ENCODE data around the gene ZXDC. TPM values are rescaled to one million over a fixed set of nuclear protein-coding genes. Genes with fewer than 3 reads are reported as not detected.

The ZXDC gene
- total RNA-seq, 1 experiment from 2014 or later, result 28.3 TPM

DNA sequence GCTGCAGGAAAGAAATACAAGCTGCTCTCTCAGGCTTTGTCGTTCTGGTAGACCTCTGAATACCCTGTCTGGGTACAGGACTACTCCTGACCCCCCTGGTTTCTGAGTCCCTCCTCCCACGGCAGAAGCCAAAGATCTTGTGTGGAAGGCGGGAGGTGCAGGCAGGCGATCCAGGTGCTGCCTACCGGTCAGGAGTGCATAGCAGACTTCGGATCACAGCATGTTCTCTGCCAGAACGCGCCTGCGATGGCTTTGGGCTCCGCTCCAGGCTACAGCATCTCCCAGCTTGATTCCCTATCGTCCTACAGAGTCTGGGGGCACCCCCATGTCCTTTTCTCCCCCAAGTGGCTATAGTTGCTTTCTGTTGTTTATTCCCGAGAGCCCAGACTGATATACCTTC is 83.4 kb downstream of the ZXDC start:
- Histone ChIP-seq H4K5ac (ENCODE audit: insufficient read length, low read depth, low read length) (no peak overlapping the region), H3K4ac (ENCODE audit: low read depth, low read length) (no peak overlapping the region), H3K23me2 (ENCODE audit: insufficient read length, low read depth, low read length, poor library complexity, severe bottlenecking) (no peaks in the 10 kb centered on the region), H3K79me1 (ENCODE audit: insufficient read depth, low read depth, low read length, poor library complexity, severe bottlenecking) (no peaks in the 10 kb centered on the region), H3K14ac (ENCODE audit: insufficient read depth, low read length) (no peak overlapping the region), H3K4me1 (ENCODE audit: insufficient read depth, low read length) (no peaks in the 10 kb centered on the region), H2AK5ac (ENCODE audit: insufficient read length, low read length) (no peak overlapping the region), H2BK5ac (ENCODE audit: insufficient read length, low read length) (no peak overlapping the region), H3K27me3 (ENCODE audit: insufficient read depth, low read length) (peaks cover 16% of the 10 kb centered on the region; the same call in 1 of the 2 replicates), H2BK12ac (ENCODE audit: insufficient read length, low read depth, low read length) (no peak overlapping the region), H3K56ac (ENCODE audit: insufficient read length, low read depth, low read length) (no peak overlapping the region), H3K79me2 (ENCODE audit: insufficient read depth, low read length) (no peaks in the 10 kb centered on the region), H3K27ac (ENCODE audit: insufficient read length, low read depth, low read length) (no peak overlapping the region), H2AFZ (ENCODE audit: low read length) (no peak overlapping the region), H3T11ph (ENCODE audit: low read length) (no peak overlapping the region), H2BK120ac (ENCODE audit: low read depth, low read length, poor library complexity, severe bottlenecking) (no peak overlapping the region), H4K20me1 (ENCODE audit: control insufficient read depth, insufficient read depth, insufficient read length) (no peaks in the 10 kb centered on the region), H2BK20ac (ENCODE audit: low read depth, low read length, poor library complexity, severe bottlenecking) (no peak overlapping the region), H3K4me2 (ENCODE audit: insufficient read depth, insufficient read length, low read length) (no peak overlapping the region), H3K18ac (ENCODE audit: insufficient read length, low read depth, low read length) (no peak overlapping the region), H2BK15ac (ENCODE audit: low read depth, low read length) (no peak overlapping the region), H4K8ac (replicated peaks; ENCODE audit: insufficient read length, low read depth, low read length) (no peak overlapping the region), H3K9ac (ENCODE audit: extremely low read depth, insufficient read length, low read length) (no peak overlapping the region), H3K23ac (ENCODE audit: insufficient read length, low read depth, low read length) (no peak overlapping the region), H3K9me3 (ENCODE audit: control insufficient read depth, low read depth, low read length) (no peaks in the 10 kb centered on the region), H4K91ac (ENCODE audit: insufficient read length, low read depth, low read length) (no peak overlapping the region)
- TF ChIP-seq CTCF (conservative IDR thresholded peaks at IDR 0.05), result no peak
- Mint-ChIP-seq H3K4me3 (no peak overlapping the region), H3K27ac (peak overlapping the region in 1 of 3 experiments; percentile 2; a peak in 1 of 7 replicates), H3K9me3 (peaks cover 0 to 3% of the 10 kb centered on the region in 2 experiments; a peak in 2 of 5 replicates), H3K36me3 (ENCODE audit: insufficient read depth in 1 of 3, low read depth in 3 of 3) (no peaks in the 10 kb centered on the region; a peak in 1 of 7 replicates), H3K27me3 (ENCODE audit: low read depth) (peaks cover 79% of the 10 kb centered on the region), H3K4me1 (peaks cover 16 to 18% of the 10 kb centered on the region in 2 experiments)
- DNase-seq, result no peak
- WGBS (ENCODE audit: extremely low coverage, insufficient read length, low lambda C conversion rate), result no CpG with 5 or more reads among the region's 12 CpGs
